K562 (cell line): ENCODE measurements around the gene BIRC7. TPM values are rescaled to one million over a fixed set of nuclear protein-coding genes. Genes with fewer than 3 reads are reported as not detected.

Source experiments
- ATAC-seq: fragments of 200-7000 bp; cut with Tn5 transposase; 3 replicates; pipeline ENCODE4 v1.9.1; 2020; ENCODE audit warnings: moderate library complexity
- BruUV-seq: library from RNA; stranded (reverse); fragments of 400-500 nt; replicated peaks from 2 replicates; lab custom pipeline; 2021; lab: Mats Ljungman, UMichigan
- CTCF ChIA-PET: fragments of 300-600 bp; formaldehyde crosslinking; extraction: SDS; loops from one replicate; lab custom pipeline; 2021; ENCODE audit warnings: low intra/inter-chr PET ratio; lab: Yijun Ruan, JAX
- POLR2A ChIA-PET: fragments of 300-600, 350-650 bp; sonication (Branson Sonifier 250); formaldehyde crosslinking; extraction: SDS; loops from one replicate; lab custom pipeline; 2021; ENCODE audit warnings: antibody characterized with exemption, inconsistent platforms; lab: Yijun Ruan, JAX
- DNase-seq, 4 experiments: peaks; one replicate each; pipeline versions ENCODE4 v3.0.0 to v3.0.0-alpha.2; 2011 to 2018; ENCODE audit warnings: low spot score in 3 of 4, mixed read lengths in 3 of 4; ENCODE audit errors: extremely low read depth in 1 of 4
- FAIRE-seq: peaks from 2 replicates; lab custom pipeline; 2011; peaks lifted over from hg19 to GRCh38; lab: Jason Lieb, UNC
- H2AFZ ChIP-seq: 2 replicates; pipeline ENCODE4 v1.6.0; 2011; ENCODE audit warnings: low read depth, low read length, control low read depth, inconsistent platforms
- H3K27ac ChIP-seq: fragments of 200-600 bp; 3 replicates; pipeline ENCODE4 v1.8.0; 2011; ENCODE audit warnings: low read depth, mild to moderate bottlenecking, control low read depth, inconsistent platforms, low read length, moderate library complexity, mixed read lengths; ENCODE audit errors: extremely low read depth
- H3K27me3 ChIP-seq, 2 experiments: fragments of 300-600 bp in 1 of 2; 2 replicates in 1 of 2; 3 replicates in 1 of 2; pipeline versions ENCODE4 v1.6.0 to v1.8.0; 2011; ENCODE audit warnings: inconsistent platforms in 2 of 2, low read length in 2 of 2, mild to moderate bottlenecking in 1 of 2, mixed read lengths in 1 of 2, moderate library complexity in 1 of 2; ENCODE audit not compliant: control insufficient read depth in 2 of 2, insufficient read depth in 2 of 2
- H3K36me3 ChIP-seq: fragments of 300-600 bp; 3 replicates; pipeline ENCODE4 v1.8.0; 2011; ENCODE audit warnings: mild to moderate bottlenecking, low read length, inconsistent platforms; ENCODE audit not compliant: control insufficient read depth, insufficient read depth
- H3K4me1 ChIP-seq, 2 experiments: fragments of 200-600 bp in 1 of 2; replicated peaks in 1 of 2; 2 replicates in 1 of 2; 3 replicates in 1 of 2; pipeline versions ENCODE4 v1.5.1 to v1.8.0; 2011; ENCODE audit warnings: inconsistent platforms in 2 of 2, low read length in 2 of 2, mild to moderate bottlenecking in 1 of 2, mixed read lengths in 1 of 2, moderate library complexity in 1 of 2; ENCODE audit not compliant: control insufficient read depth in 2 of 2, insufficient read depth in 2 of 2
- H3K4me2 ChIP-seq: 2 replicates; pipeline ENCODE4 v1.6.1; 2011; ENCODE audit warnings: low read length, control low read depth, inconsistent platforms, mixed read lengths; ENCODE audit not compliant: insufficient read depth
- H3K4me3 ChIP-seq: fragments of 200-600 bp; sonication (generic), shearing (Covaris generic); 2 replicates; pipeline ENCODE4 v1.5.1; 2016; ENCODE audit warnings: control low read depth, inconsistent platforms
- H3K79me2 ChIP-seq: fragments of 200-600 bp; 3 replicates; pipeline ENCODE4 v1.8.0; 2011; ENCODE audit warnings: low read length, inconsistent platforms; ENCODE audit not compliant: control insufficient read depth, insufficient read depth
- H3K9ac ChIP-seq, 2 experiments: 2 replicates each; pipeline versions ENCODE4 v1.6.0 to v1.6.1; 2011; ENCODE audit warnings: low read depth in 2 of 2, low read length in 2 of 2, control low read depth in 1 of 2, inconsistent platforms in 1 of 2, mild to moderate bottlenecking in 1 of 2, mixed read lengths in 1 of 2; ENCODE audit not compliant: insufficient read depth in 1 of 2
- H3K9me1 ChIP-seq: one replicate; pipeline ENCODE4 v1.6.0; 2011; ENCODE audit warnings: inconsistent platforms, mild to moderate bottlenecking, low read length, moderate library complexity; ENCODE audit not compliant: control insufficient read depth, insufficient read depth
- H3K9me3 ChIP-seq: replicated peaks from 2 replicates; pipeline ENCODE4 v1.5.1; 2011; ENCODE audit warnings: low read depth, low read length, inconsistent platforms; ENCODE audit not compliant: control insufficient read depth, insufficient read depth
- H4K20me1 ChIP-seq: replicated peaks from 2 replicates; pipeline ENCODE4 v1.6.1; 2011; ENCODE audit warnings: low read length, inconsistent platforms, mixed read lengths; ENCODE audit not compliant: control insufficient read depth, insufficient read depth
- CBFA2T2 ChIP-seq: fragments of 450-650 bp; conservative IDR thresholded peaks from 2 replicates; pipeline ENCODE4 v1.6.1; 2017; ENCODE audit warnings: mild to moderate bottlenecking
- RAD51 ChIP-seq: fragments of 450-650 bp; IDR thresholded peaks from 2 replicates; pipeline ENCODE4 v1.7.1; 2016; ENCODE audit warnings: low read depth, mild to moderate bottlenecking, borderline replicate concordance
- ZNF668 ChIP-seq: fragments of 250-450 bp; sonication (Bioruptor Pico); IDR thresholded peaks from 2 replicates; pipeline ENCODE4 v1.8.0; 2022; ENCODE audit warnings: mild to moderate bottlenecking, inconsistent platforms
- WGBS: fragments of 100-300 bp; shearing (Covaris generic); methylation state at CpG from one replicate; pipeline ENCODE4 v1.1.6; 2016; ENCODE audit warnings: low coverage, mixed read lengths; ENCODE audit not compliant: insufficient coverage; ENCODE audit errors: missing lambda C conversion rate; 5-methylcytosine and 5-hydroxymethylcytosine counted together
- in situ Hi-C: fragments of 300-500 bp; cut with MboI; formaldehyde crosslinking; loops from 4 replicates; pipeline ENCODE4 v1.15.0; 2018; ENCODE audit warnings: inconsistent platforms, mixed read lengths
- intact Hi-C: fragments of 100-400 bp; cut with micrococcal nuclease; formaldehyde crosslinking; loops from 2 replicates; pipeline ENCODE4 v1.14.2; 2022
- polyA plus RNA-seq, 8 experiments: library from polyadenylated mRNA; depleted of rRNA in 4 of 8; stranded (reverse) in 5 of 8; unstranded in 3 of 8; fragments of >200 nt; fragmentation: Nextera tagmentation in 2 of 8; fragmentation: Illumina TruSeq in 1 of 8; extraction: Ambion mirVana in 2 of 8; extraction: Trizol in 1 of 8; gene quantifications; 2 replicates each; pipeline versions ENCODE4 v1.2.1 to v1.2.3, GENCODE V29; 2011 to 2014; ENCODE audit warnings: inconsistent platforms in 1 of 8, missing spikeins in 1 of 8
- total RNA-seq, 7 experiments: library from RNA; depleted of rRNA in 6 of 7; stranded (reverse); fragments of >200 nt in 6 of 7; fragmentation: Illumina TruSeq in 2 of 7; extraction: Trizol in 2 of 7; gene quantifications; 2 replicates each; pipeline versions ENCODE4 v1.2.1 to v1.2.3, GENCODE V29; 2011 to 2021; ENCODE audit warnings: low replicate concordance in 1 of 7
- TF ChIP-seq, protein P1 (sequence below): fragments of 450-650 bp; formaldehyde crosslinking; IDR thresholded peaks from 2 replicates; pipeline ENCODE4 v1.4.0; 2020; ENCODE audit warnings: mild to moderate bottlenecking, mixed read lengths
- TF ChIP-seq, protein P2 (sequence below): sonication (generic); formaldehyde crosslinking; IDR thresholded peaks from 2 replicates; pipeline ENCODE4 v1.8.0; 2022; ENCODE audit warnings: missing genetic modification reagents, mild to moderate bottlenecking, borderline replicate concordance
- TF ChIP-seq, protein P3 (sequence below): fragments of 450-650 bp; IDR thresholded peaks from 2 replicates; pipeline ENCODE4 v1.6.1; 2016; ENCODE audit warnings: low read depth, mild to moderate bottlenecking, moderate library complexity
- TF ChIP-seq, protein P4 (sequence below): sonication (generic); formaldehyde crosslinking; IDR thresholded peaks from 2 replicates; pipeline ENCODE4 v1.9.0; 2022; ENCODE audit warnings: mild to moderate bottlenecking, missing genetic modification reagents
- TF ChIP-seq, protein P5 (sequence below): sonication (generic); formaldehyde crosslinking; IDR thresholded peaks from 2 replicates; pipeline ENCODE4 v1.5.0; 2020; ENCODE audit warnings: missing genetic modification reagents
- TF ChIP-seq, protein P6 (sequence below): sonication (generic); formaldehyde crosslinking; IDR thresholded peaks from 2 replicates; pipeline ENCODE4 v1.9.0; 2022; ENCODE audit warnings: mild to moderate bottlenecking, missing genetic modification reagents
- TF ChIP-seq, protein P7 (sequence below): fragments of 450-650 bp; formaldehyde crosslinking; IDR thresholded peaks from 2 replicates; pipeline ENCODE4 v1.4.0; 2022; ENCODE audit warnings: mild to moderate bottlenecking, moderate library complexity

Gene BIRC7
- total and polyA plus RNA-seq, 9 of the 15 experiments (the other 6 are each of a cell fraction or from before 2014, with no cell fraction given), result 0.14 to 0.19 (median 0.16) TPM; not detected in 5

DNA sequence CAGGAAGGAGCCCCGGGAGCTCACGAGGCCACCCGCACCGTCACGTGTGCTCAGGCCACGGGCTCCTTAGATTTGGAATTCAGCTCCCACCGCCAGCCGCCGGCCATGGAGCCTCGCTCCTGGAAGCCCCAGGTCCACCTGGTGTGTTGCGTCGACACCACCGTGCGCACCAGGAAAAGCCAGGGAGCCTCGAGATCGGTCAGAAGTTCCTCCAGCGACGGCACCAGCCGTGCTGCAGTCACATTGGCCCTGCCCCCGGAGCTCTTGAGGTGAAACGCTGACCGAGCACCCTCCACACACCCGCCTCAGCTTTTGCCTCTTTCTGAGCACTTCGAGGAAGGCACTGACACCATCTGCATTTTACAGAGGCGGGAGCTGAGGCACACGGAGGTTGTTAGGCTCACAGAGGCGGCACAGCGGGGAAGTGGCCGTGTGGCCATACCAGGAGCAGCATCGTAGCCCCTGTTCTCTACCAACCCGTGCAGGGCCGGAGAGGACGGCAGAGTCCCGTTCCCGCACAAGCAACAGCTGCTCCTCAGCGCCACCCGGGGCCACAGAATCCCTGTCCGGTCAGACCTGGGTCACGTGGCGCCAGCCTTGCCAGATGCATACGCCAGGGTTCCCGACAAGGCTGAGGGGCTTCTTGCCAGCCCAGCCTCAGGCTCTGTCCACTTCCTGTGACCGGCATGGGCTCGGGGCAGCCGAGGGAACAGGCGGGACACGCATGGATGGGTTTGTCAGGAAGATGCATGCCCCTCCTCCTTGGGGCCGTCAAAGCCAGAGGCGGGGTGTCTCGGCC lies 11.0 kb downstream of the BIRC7 start:
- intact Hi-C loops (no loop called here), in situ Hi-C loops (no loop called here)
- peak; percentile 16; the same call in 1 of the 2 replicates for TF ChIP-seq CBFA2T2
- TF ChIP-seq, protein P1, sequence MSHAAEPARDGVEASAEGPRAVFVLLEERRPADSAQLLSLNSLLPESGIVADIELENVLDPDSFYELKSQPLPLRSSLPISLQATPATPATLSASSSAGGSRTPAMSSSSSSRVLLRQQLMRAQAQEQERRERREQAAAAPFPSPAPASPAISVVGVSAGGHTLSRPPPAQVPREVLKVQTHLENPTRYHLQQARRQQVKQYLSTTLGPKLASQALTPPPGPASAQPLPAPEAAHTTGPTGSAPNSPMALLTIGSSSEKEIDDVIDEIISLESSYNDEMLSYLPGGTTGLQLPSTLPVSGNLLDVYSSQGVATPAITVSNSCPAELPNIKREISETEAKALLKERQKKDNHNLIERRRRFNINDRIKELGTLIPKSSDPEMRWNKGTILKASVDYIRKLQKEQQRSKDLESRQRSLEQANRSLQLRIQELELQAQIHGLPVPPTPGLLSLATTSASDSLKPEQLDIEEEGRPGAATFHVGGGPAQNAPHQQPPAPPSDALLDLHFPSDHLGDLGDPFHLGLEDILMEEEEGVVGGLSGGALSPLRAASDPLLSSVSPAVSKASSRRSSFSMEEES, result peak; percentile 65
- TF ChIP-seq, protein P2, sequence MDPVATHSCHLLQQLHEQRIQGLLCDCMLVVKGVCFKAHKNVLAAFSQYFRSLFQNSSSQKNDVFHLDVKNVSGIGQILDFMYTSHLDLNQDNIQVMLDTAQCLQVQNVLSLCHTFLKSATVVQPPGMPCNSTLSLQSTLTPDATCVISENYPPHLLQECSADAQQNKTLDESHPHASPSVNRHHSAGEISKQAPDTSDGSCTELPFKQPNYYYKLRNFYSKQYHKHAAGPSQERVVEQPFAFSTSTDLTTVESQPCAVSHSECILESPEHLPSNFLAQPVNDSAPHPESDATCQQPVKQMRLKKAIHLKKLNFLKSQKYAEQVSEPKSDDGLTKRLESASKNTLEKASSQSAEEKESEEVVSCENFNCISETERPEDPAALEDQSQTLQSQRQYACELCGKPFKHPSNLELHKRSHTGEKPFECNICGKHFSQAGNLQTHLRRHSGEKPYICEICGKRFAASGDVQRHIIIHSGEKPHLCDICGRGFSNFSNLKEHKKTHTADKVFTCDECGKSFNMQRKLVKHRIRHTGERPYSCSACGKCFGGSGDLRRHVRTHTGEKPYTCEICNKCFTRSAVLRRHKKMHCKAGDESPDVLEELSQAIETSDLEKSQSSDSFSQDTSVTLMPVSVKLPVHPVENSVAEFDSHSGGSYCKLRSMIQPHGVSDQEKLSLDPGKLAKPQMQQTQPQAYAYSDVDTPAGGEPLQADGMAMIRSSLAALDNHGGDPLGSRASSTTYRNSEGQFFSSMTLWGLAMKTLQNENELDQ, result no peak
- TF ChIP-seq, protein P3, sequence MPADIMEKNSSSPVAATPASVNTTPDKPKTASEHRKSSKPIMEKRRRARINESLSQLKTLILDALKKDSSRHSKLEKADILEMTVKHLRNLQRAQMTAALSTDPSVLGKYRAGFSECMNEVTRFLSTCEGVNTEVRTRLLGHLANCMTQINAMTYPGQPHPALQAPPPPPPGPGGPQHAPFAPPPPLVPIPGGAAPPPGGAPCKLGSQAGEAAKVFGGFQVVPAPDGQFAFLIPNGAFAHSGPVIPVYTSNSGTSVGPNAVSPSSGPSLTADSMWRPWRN, result no peak
- TF ChIP-seq, protein P4, sequence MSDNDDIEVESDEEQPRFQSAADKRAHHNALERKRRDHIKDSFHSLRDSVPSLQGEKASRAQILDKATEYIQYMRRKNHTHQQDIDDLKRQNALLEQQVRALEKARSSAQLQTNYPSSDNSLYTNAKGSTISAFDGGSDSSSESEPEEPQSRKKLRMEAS (CRISPR knock-in tag), result 0 out of 2 replicates have a peak, but pooled peaks have one; percentile 12
- TF ChIP-seq, protein P5, sequence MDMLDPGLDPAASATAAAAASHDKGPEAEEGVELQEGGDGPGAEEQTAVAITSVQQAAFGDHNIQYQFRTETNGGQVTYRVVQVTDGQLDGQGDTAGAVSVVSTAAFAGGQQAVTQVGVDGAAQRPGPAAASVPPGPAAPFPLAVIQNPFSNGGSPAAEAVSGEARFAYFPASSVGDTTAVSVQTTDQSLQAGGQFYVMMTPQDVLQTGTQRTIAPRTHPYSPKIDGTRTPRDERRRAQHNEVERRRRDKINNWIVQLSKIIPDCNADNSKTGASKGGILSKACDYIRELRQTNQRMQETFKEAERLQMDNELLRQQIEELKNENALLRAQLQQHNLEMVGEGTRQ (CRISPR knock-in tag), result peak; percentile 76
- TF ChIP-seq, protein P6, sequence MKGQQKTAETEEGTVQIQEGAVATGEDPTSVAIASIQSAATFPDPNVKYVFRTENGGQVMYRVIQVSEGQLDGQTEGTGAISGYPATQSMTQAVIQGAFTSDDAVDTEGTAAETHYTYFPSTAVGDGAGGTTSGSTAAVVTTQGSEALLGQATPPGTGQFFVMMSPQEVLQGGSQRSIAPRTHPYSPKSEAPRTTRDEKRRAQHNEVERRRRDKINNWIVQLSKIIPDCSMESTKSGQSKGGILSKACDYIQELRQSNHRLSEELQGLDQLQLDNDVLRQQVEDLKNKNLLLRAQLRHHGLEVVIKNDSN (CRISPR knock-in tag), result peak; percentile 86
- no peak for TF ChIP-seq ZNF668 (CRISPR knock-in tag)
- TF ChIP-seq RAD51, result peak; percentile 64
- TF ChIP-seq, protein P7, sequence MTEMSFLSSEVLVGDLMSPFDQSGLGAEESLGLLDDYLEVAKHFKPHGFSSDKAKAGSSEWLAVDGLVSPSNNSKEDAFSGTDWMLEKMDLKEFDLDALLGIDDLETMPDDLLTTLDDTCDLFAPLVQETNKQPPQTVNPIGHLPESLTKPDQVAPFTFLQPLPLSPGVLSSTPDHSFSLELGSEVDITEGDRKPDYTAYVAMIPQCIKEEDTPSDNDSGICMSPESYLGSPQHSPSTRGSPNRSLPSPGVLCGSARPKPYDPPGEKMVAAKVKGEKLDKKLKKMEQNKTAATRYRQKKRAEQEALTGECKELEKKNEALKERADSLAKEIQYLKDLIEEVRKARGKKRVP (CRISPR knock-in tag), result no peak
- Histone ChIP-seq H3K4me3 (no peak overlapping the region), H3K27ac (no peak overlapping the region), H3K4me2 (no peak overlapping the region), H3K9me3 (no peaks in the 10 kb centered on the region), H3K79me2 (no peaks in the 10 kb centered on the region), H3K27me3 (peaks cover 42 to 86% of the 10 kb centered on the region in 2 experiments; a peak in 4 of 5 replicates), H3K36me3 (no peaks in the 10 kb centered on the region), H3K9ac (0 out of 4 replicates have a peak overlapping the region, but pooled peaks of 1 of the 2 experiments have one; percentile 26), H3K4me1 (peaks cover 0 to 39% of the 10 kb centered on the region in 2 experiments; a peak in 1 of 5 replicates), H2AFZ (no peak overlapping the region), H3K9me1 (no peaks in the 10 kb centered on the region), H4K20me1 (peaks cover 20% of the 10 kb centered on the region)
- FAIRE-seq (no peak), ATAC-seq (peak; percentile 48), DNase-seq (peak in 1 of 4 experiments; percentile 32)
- 6% methylated on average over 43 of the region's 50 CpGs for WGBS
- BruUV-seq, result no TSS peak
- CTCF ChIA-PET, result no interaction called here
- POLR2A ChIA-PET, result interaction anchor here (0.6 to 1.7 kb wide), 4 partner anchors 11 to 476 kb away, joined by 3 to 8 read pairs (median 3); partner anchors contain the start of gene BIRC7
